HS-5 (cell line): Measurements from ENCODE around the gene PCDHGC4.

ENCODE experiments used
- DNase-seq: peaks from one replicate; pipeline ENCODE4 v3.0.0-alpha.2; 2012; ENCODE audit warnings: low read depth

The PCDHGC4 gene

GRCh38 chr5:141512390-141512910, 27.6 kb downstream of the PCDHGC4 start:
- DNase-seq, result no peak

- DNase-seq, result no peak
Measured at GRCh38 chr5:141512911-141513626, 28.2 kb downstream of the PCDHGC4 start.

- DNase-seq, result no peak
Measured at GRCh38 chr5:141513627-141514329, 28.9 kb downstream of the PCDHGC4 start.

GRCh38 chr5:141514330-141515133, 29.7 kb downstream of the PCDHGC4 start:
- no peak for DNase-seq

GRCh38 chr5:141515141-141515540, 30.3 kb downstream of the PCDHGC4 start:
- DNase-seq, result no peak

GRCh38 chr5:141515946-141516671, 31.3 kb downstream of the PCDHGC4 start:
- no peak for DNase-seq

- DNase-seq, result no peak
Measured at GRCh38 chr5:141516672-141517025, 31.8 kb downstream of the PCDHGC4 start.

GRCh38 chr5:141517312-141517711, 32.5 kb downstream of the PCDHGC4 start:
- DNase-seq, result no peak

- no peak for DNase-seq
Measured at GRCh38 chr5:141517880-141518617, 33.2 kb downstream of the PCDHGC4 start.

GRCh38 chr5:141518618-141519015, 33.8 kb downstream of the PCDHGC4 start:
- no peak for DNase-seq

GRCh38 chr5:141519605-141520565, 35.1 kb downstream of the PCDHGC4 start:
- no peak for DNase-seq

GRCh38 chr5:141521244-141521781, 36.5 kb downstream of the PCDHGC4 start:
- DNase-seq, result peak; percentile 99

- DNase-seq, result no peak
Measured at GRCh38 chr5:141522301-141522700, 37.5 kb downstream of the PCDHGC4 start.

- no peak for DNase-seq
Measured at GRCh38 chr5:141523991-141524390, 39.2 kb downstream of the PCDHGC4 start.

- peak; percentile 88 for DNase-seq
Measured at GRCh38 chr5:141524604-141525597, 40.1 kb downstream of the PCDHGC4 start.

GRCh38 chr5:141525653-141526052, 40.8 kb downstream of the PCDHGC4 start:
- DNase-seq, result no peak

GRCh38 chr5:141527426-141527825, 42.6 kb downstream of the PCDHGC4 start:
- no peak for DNase-seq

- DNase-seq, result no peak
Measured at GRCh38 chr5:141528291-141528984, 43.6 kb downstream of the PCDHGC4 start.
